Activated naive CD8-positive, alpha-beta T cell treated with anti-CD3 and anti-CD28 coated beads, Interleukin-2, amount 10 ng/mL, durations not matched to agents 7 days and 5 days (primary cell): Measurements from ENCODE around the gene CPT1A. TPM values are rescaled to one million over a fixed set of nuclear protein-coding genes. Genes with fewer than 3 reads are reported as not detected.

Experiments used
- ATAC-seq: fragments of 150-1000 bp; cut with Tn5 transposase; one replicate; pipeline ENCODE4 v1.10.0; 2021; ENCODE audit warnings: low read depth, moderate library complexity
- POLR2A ChIA-PET: fragments of 350-600 bp; sonication (Branson Sonifier 250); formaldehyde crosslinking; loops from one replicate; lab custom pipeline; 2021; ENCODE audit warnings: antibody characterized with exemption; lab: Charles Lee
- DNase-seq: peaks from one replicate; pipeline ENCODE4 v3.0.0; 2021
- H3K27ac Mint-ChIP-seq: one replicate; pipeline ENCODE4 v1.8.0; 2022; ENCODE audit warnings: mild to moderate bottlenecking, mixed read lengths
- H3K27me3 Mint-ChIP-seq: one replicate; pipeline ENCODE4 v1.8.0; 2022; ENCODE audit warnings: mild to moderate bottlenecking, moderate library complexity, mixed read lengths
- H3K36me3 Mint-ChIP-seq: one replicate; pipeline ENCODE4 v1.8.0; 2021; ENCODE audit warnings: mild to moderate bottlenecking, mixed read lengths
- H3K4me1 Mint-ChIP-seq: one replicate; pipeline ENCODE4 v1.8.0; 2021; ENCODE audit warnings: mixed read lengths
- H3K4me3 Mint-ChIP-seq: one replicate; pipeline ENCODE4 v1.8.0; 2022; ENCODE audit warnings: mild to moderate bottlenecking, moderate library complexity, mixed read lengths
- H3K9me3 Mint-ChIP-seq: one replicate; pipeline ENCODE4 v1.8.0; 2021; ENCODE audit warnings: mixed read lengths
- total RNA-seq, 2 experiments: library from RNA; stranded (reverse); gene quantifications; one replicate each; pipeline ENCODE4 v1.2.3, GENCODE V29; 2021

Gene CPT1A
- total RNA-seq, 2 experiments from 2014 or later, result 47.1 to 52.2 TPM

DNA sequence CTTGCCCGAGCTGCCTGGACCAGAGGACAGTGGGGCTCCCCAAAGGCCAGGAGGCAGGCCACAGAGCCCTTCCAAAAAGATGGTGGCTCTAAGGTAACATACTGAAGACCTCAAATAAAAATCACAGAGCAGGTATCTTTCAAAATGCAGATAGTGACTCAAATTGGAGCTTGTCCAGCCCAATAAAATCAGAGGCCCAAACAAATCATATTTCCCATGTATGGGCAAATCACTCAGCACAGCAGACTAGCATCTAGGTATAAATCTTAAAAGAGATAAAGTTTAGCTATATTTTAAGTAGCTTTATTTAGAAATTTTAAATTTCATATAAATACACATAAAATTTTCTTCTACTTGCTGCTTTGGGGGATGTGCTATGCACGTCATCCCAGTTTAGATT lies 93.7 kb downstream of the CPT1A start:
- Mint-ChIP-seq H3K4me3 (no peak overlapping the region), H3K27me3 (peaks cover 3% of the 10 kb centered on the region), H3K27ac (no peak overlapping the region), H3K36me3 (peaks cover 2% of the 10 kb centered on the region), H3K9me3 (no peaks in the 10 kb centered on the region), H3K4me1 (peaks cover 8% of the 10 kb centered on the region)
- no peak for ATAC-seq
- DNase-seq, result no peak
- POLR2A ChIA-PET, result no interaction called here

DNA sequence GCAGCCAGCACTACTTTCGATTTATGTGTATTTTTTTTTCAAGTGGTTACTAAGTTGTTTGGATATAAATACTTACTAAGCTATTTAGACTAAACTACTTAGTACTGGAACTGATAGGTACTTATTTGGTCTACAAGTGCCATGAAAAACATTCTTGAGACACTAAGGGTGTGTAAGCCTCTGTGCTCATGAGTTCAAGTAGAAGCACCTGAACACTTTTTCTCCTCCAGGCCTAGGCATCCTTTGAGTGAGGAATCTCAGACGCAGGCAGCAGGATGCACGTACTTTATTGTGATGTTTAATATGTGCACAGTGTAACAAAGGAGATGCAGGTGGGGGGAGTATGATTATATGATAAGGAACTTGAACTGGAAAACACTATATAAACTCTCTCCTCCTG lies 98.2 kb downstream of the CPT1A start:
- Mint-ChIP-seq H3K27me3 (no peaks in the 10 kb centered on the region), H3K4me3 (no peak overlapping the region), H3K27ac (no peak overlapping the region), H3K4me1 (peaks cover 2% of the 10 kb centered on the region), H3K36me3 (peaks cover 2% of the 10 kb centered on the region), H3K9me3 (no peaks in the 10 kb centered on the region)
- POLR2A ChIA-PET, result no interaction called here
- ATAC-seq (no peak), DNase-seq (no peak)

DNA sequence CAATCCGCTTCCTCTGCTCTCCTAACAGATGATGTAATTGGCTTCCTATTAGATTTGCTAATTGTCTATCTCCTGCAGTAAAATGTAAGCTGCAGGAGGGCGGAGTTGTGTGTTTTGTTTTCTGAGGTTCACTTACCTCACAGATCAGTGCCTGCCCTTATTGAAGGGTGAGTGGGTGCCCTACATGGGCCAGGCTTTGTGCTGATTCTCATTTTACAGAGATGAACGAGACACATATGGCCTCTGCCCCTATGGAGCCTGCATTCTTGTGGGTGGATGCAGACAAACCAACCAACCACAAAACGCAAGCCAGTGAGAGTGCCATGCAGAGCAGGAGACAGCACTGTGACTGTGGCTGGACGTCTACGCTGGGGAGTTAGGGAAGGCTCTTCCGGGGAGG lies 100.3 kb downstream of the CPT1A start:
- Mint-ChIP-seq H3K4me1 (peaks cover under 1% of the 10 kb centered on the region), H3K9me3 (no peaks in the 10 kb centered on the region), H3K27me3 (no peaks in the 10 kb centered on the region), H3K36me3 (peaks cover 1% of the 10 kb centered on the region), H3K4me3 (no peak overlapping the region), H3K27ac (no peak overlapping the region)
- DNase-seq, result no peak
- POLR2A ChIA-PET, result no interaction called here
- no peak for ATAC-seq

DNA sequence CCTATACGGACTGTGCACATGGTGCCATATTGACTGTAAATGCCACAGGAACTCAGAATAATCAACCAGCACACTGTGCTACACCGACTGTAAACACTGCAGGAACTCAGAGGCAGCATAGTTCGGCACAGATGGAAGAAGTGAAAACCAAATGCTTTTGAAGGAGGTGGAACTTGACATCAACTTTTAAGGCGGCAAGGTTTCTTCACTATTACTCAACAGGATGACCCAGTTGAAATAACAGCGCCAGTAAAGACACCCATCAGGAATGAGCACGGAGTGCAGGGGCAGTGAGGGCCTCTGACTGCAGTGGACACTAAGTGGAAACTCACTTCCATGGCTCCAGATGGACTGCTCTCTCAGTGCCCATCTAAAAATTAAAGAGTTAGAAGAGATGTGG lies 106.1 kb downstream of the CPT1A start:
- H3K4me3 Mint-ChIP-seq, result no peak overlapping the region

DNA sequence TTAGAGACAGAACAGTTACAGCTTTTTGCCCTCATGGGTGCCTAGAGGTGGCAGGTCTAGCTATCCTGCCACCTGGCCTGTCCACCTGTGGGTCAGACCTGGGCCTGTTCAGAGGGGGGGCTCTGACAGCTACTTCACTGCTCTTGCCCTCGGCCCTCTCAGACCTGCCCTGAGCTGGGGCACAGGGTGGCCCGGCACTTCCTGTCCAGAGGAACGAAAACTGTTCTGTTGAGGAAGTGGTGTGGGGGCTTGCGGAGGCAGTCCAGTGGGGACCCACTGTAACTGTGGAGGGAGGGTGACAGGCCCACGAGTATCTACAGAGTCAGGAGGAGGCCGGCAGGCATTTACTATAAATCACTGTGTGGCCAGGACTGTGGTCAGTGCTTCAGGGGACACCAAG lies 106.6 kb downstream of the CPT1A start:
- POLR2A ChIA-PET, result no interaction called here
- ATAC-seq (no peak), DNase-seq (no peak)
- Mint-ChIP-seq H3K4me3 (no peak overlapping the region), H3K4me1 (no peaks in the 10 kb centered on the region), H3K27me3 (peaks cover 7% of the 10 kb centered on the region), H3K9me3 (no peaks in the 10 kb centered on the region), H3K27ac (no peak overlapping the region), H3K36me3 (no peaks in the 10 kb centered on the region)

More for the DNA sequence above, 106.1 kb downstream of the CPT1A start:
- Mint-ChIP-seq H3K36me3 (no peaks in the 10 kb centered on the region), H3K27ac (no peak overlapping the region), H3K9me3 (no peaks in the 10 kb centered on the region), H3K4me1 (no peaks in the 10 kb centered on the region), H3K27me3 (peaks cover 7% of the 10 kb centered on the region)
- POLR2A ChIA-PET, result no interaction called here
- ATAC-seq, result no peak
- no peak for DNase-seq

DNA sequence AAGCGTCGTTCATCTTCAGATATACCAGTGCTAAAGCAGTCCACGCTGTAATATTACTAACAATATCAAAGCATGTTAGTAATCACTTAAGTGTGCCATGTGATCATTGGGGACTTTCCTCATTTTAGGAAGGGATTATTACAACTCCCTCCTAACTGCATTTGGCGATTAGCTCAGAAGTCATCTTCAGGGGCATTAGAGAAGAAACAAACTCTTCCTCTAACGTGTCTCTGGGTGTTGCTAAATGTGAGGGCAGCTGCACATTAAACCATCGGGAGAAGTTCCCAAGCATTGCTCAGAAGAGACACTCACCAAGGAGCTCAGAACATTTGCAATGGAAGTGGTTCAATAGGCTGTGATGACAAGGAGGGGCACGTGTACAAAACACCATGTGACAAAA lies 107.6 kb downstream of the CPT1A start:
- no peaks in the 10 kb centered on the region for H3K9me3 Mint-ChIP-seq
- H3K27me3 Mint-ChIP-seq, result peaks cover 9% of the 10 kb centered on the region
- H3K4me3 Mint-ChIP-seq, result no peak overlapping the region
- H3K4me1 Mint-ChIP-seq, result no peaks in the 10 kb centered on the region
- POLR2A ChIA-PET, result no interaction called here
- no peak for DNase-seq
- H3K36me3 Mint-ChIP-seq, result no peaks in the 10 kb centered on the region
- no peak for ATAC-seq
- no peak overlapping the region for H3K27ac Mint-ChIP-seq

DNA sequence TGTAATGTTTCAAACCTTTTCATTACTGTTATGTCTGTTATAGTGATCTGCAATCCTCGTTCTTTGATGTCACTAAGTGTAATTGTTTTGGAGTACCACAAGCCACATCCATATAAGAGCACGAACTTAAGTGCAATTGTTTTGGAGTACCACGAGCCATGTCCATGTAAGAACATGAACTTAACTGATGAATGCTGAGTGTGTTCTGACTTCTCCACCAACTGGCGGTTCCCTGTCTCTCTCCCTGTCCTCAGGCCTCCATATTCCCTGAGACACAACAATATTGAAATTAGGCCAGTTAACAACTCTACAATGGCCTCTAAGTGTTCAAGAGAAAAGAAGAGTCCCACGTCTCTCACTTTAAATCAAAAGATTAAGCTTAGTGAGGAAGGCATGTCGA lies 113.9 kb downstream of the CPT1A start:
- Mint-ChIP-seq H3K9me3 (no peaks in the 10 kb centered on the region), H3K36me3 (no peaks in the 10 kb centered on the region), H3K27ac (no peak overlapping the region), H3K27me3 (peaks cover 21% of the 10 kb centered on the region), H3K4me3 (no peak overlapping the region), H3K4me1 (no peaks in the 10 kb centered on the region)
- no peak for DNase-seq
- POLR2A ChIA-PET, result no interaction called here
- no peak for ATAC-seq

DNA sequence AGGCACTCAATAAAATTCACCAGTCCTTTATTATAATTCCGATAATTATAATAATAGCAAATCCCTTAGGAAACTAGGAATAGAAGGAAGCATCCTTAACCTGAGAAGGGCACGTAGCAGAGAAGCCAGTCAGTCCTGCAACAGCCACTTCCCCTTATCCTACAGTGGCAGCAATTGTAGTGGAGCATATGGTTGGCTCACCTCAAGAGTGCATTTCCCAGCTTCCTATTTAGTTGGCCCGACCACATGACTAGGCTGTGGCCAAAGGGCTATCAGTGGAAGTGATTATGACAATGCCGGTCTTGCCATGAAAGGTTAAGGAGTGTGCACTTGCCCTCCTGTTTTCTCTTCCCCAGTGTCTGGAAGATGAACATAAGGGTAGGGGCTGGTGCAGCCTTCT lies 117.4 kb downstream of the CPT1A start:
- DNase-seq (no peak), ATAC-seq (no peak)
- Mint-ChIP-seq H3K9me3 (peaks cover 5% of the 10 kb centered on the region), H3K36me3 (no peaks in the 10 kb centered on the region), H3K27me3 (peaks cover 23% of the 10 kb centered on the region), H3K4me3 (no peak overlapping the region), H3K4me1 (no peaks in the 10 kb centered on the region), H3K27ac (no peak overlapping the region)
- POLR2A ChIA-PET, result no interaction called here

DNA sequence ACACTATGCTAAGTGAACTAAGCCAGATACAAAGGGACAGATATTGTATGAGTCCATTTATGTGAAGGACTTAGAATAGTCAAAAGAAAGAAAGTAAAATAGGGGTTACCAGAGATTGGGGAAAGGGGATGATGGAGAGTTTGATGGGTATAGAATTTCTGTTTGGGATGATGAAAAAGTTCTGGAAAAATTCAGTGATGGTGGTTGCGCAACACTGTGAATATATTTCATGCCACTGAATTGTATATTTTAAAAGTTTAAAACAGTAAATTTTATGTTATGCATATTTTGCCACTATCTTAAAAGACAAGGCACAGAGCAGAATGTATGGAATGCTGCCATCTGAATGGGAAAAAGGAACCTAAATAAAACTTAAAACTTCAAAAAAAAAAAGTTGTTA lies 119.6 kb downstream of the CPT1A start:
- DNase-seq (no peak), ATAC-seq (no peak)
- H3K4me1 Mint-ChIP-seq, result no peaks in the 10 kb centered on the region
- peaks cover 16% of the 10 kb centered on the region for H3K27me3 Mint-ChIP-seq
- no peak overlapping the region for H3K27ac Mint-ChIP-seq
- no peaks in the 10 kb centered on the region for H3K36me3 Mint-ChIP-seq
- peaks cover 8% of the 10 kb centered on the region for H3K9me3 Mint-ChIP-seq
- POLR2A ChIA-PET, result no interaction called here
- no peak overlapping the region for H3K4me3 Mint-ChIP-seq

DNA sequence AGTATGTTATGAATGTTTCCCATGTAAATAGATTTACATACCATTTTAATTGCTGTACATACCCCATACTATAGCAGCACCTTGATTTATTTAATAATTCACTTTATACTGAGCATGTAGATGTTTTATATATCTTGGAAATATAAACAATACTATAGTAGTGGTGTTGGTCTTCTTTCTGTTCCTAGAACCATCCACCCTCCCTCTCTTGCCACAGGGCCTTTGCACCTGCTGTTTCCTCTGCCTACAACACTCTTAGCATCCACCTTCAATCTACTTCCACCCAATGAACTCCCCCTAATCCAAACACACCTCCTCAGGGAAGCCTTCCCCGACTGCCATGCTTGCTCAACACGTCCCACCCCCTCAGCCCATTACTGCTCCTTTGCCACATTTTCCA lies 120.6 kb downstream of the CPT1A start:
- POLR2A ChIA-PET, result no interaction called here
- Mint-ChIP-seq H3K36me3 (no peaks in the 10 kb centered on the region), H3K4me1 (no peaks in the 10 kb centered on the region), H3K27ac (no peak overlapping the region), H3K9me3 (peaks cover 8% of the 10 kb centered on the region), H3K27me3 (peaks cover 13% of the 10 kb centered on the region), H3K4me3 (no peak overlapping the region)
- no peak for DNase-seq
- ATAC-seq, result no peak

DNA sequence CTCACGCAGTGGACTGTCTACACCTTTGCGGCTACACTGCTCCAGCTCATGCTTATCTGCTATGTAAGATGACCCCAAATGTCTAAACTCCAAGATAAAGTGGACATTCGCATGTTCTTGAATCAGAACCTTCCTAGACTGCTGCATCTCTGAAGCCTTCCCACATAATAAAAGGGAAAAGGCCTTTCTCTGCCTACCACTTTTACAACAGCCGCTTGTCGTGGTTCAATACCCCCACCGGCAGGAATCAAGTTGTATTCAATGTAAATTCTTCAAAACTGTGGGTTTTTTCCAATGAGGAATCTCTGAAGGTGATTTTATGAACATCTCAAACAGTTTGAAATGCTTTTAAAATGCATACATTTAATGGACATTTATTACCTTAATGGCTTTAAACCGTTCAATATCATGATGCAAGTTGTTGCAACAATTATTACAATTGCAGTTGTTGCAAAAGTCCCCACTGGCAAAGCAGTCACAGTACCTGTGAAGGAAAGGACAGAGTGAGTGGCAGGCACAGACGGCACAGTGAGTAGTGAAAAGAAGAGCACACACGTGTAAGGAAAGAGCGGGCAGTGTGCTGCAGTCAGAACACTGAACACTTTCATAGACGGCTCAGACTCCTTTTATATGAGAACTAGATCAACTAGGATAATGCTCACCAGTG lies 126.1 kb downstream of the CPT1A start:
- H3K9me3 Mint-ChIP-seq, result peaks cover 8% of the 10 kb centered on the region
- H3K4me1 Mint-ChIP-seq, result no peaks in the 10 kb centered on the region
- ATAC-seq (no peak), DNase-seq (no peak)
- H3K4me3 Mint-ChIP-seq, result no peak overlapping the region
- no peaks in the 10 kb centered on the region for H3K36me3 Mint-ChIP-seq
- peaks cover 9% of the 10 kb centered on the region for H3K27me3 Mint-ChIP-seq
- POLR2A ChIA-PET, result no interaction called here
- no peak overlapping the region for H3K27ac Mint-ChIP-seq

DNA sequence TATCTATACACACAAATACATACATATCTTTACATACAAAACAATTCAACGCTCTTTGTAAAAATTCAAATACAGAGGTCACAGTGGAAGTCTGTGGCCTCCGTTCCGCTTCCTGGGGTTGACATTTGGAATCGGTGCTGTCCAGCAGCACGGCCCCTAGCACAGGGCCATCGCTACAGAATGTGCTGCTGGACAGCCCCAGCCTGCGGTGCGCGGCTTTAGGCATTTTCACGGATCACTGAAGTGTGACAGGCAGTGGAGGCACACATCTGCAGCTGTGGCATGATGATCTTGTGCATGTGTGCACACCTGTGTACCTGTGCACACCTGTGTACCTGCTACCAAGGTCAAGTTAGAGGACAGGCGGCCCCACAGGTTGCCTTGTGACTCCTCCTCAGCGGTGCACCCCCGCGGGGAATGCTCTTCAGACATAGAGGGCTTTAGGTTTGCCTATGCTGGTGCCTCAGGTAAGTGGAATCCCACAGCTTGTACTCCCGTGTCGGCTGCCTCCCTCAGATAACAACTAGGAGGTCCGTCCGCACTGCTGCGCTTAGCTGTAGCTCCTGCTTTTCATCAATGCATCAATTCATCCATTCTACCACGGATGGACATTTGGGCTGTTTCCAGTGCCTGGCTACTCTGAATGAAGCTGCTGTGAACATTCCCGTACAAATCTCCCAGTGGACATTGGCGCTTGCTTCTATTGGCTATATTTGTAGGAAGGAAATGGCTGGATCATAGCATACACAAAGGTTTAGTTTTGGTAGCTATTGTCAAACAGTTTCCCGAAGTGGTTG lies 127.5 kb downstream of the CPT1A start:
- H3K27me3 Mint-ChIP-seq, result no peaks in the 10 kb centered on the region
- H3K27ac Mint-ChIP-seq, result peak overlapping the region; percentile 34
- DNase-seq (no peak), ATAC-seq (no peak)
- no peaks in the 10 kb centered on the region for H3K36me3 Mint-ChIP-seq
- no peaks in the 10 kb centered on the region for H3K4me1 Mint-ChIP-seq
- no peak overlapping the region for H3K4me3 Mint-ChIP-seq
- POLR2A ChIA-PET, result no interaction called here
- H3K9me3 Mint-ChIP-seq, result peaks cover 3% of the 10 kb centered on the region

DNA sequence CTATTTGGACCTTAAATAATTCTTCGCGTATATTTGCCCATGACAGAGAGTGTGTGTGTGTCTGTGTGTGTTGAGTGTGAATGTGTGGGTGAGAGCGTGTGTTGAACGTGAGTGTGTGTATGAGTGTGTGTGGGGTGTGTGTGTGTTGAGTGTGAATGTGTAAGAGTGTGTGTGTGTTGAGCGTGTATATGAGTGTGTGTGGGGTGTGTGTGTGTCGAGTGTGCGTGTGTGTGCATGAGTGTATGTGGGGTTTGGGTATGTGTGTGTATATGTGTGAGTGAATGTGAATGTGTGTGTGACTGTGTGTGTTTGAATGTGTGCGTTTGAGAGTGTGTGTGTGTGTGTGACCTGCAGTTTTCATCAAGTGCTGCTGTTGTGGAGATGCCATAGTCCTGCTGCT lies 130.6 kb downstream of the CPT1A start:
- H3K4me3 Mint-ChIP-seq, result no peak overlapping the region
- H3K27me3 Mint-ChIP-seq, result peaks cover 2% of the 10 kb centered on the region
- ATAC-seq, result no peak
- peaks cover 1% of the 10 kb centered on the region for H3K4me1 Mint-ChIP-seq
- POLR2A ChIA-PET, result no interaction called here
- no peaks in the 10 kb centered on the region for H3K36me3 Mint-ChIP-seq
- H3K9me3 Mint-ChIP-seq, result no peaks in the 10 kb centered on the region
- no peak for DNase-seq
- no peak overlapping the region for H3K27ac Mint-ChIP-seq

DNA sequence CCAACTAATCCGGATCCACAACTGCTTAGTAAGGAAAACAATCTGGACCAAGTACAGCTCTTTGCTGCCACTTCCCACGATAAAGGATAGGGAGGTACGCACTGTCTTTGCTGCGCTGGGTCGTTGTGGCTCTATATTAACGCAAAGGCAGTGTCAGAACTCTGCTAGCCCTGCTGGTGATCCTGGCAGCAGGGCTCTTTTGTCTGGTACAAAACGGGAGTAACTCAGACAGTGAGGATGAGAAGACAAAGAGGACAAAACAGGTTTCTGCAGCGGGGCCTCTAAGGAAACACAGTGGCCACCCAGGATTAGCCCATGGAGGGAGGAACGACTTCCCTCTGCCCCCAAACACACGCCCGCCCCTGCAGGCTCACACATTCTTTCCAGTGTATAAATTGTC lies 131.3 kb downstream of the CPT1A start:
- ATAC-seq, result no peak
- no peak overlapping the region for H3K27ac Mint-ChIP-seq
- DNase-seq, result no peak
- H3K9me3 Mint-ChIP-seq, result no peaks in the 10 kb centered on the region
- H3K27me3 Mint-ChIP-seq, result peaks cover 2% of the 10 kb centered on the region
- no peaks in the 10 kb centered on the region for H3K36me3 Mint-ChIP-seq
- no peak overlapping the region for H3K4me3 Mint-ChIP-seq
- peaks cover 1% of the 10 kb centered on the region for H3K4me1 Mint-ChIP-seq
- POLR2A ChIA-PET, result no interaction called here
